A673 (cell line): Measurements from ENCODE around the gene ARSB.

Source experiments
- EZH2 ChIP-seq: fragments of 200-600 bp; sonication (generic); IDR thresholded peaks from 2 replicates; pipeline ENCODE4 v1.6.1; 2017; ENCODE audit warnings: borderline replicate concordance, low read depth, mild to moderate bottlenecking, mixed read lengths, antibody characterized with exemption, low read length; ENCODE audit not compliant: poor library complexity, severe bottlenecking
- TF ChIP-seq, protein P1 (sequence below): fragments of 300-800, 200-600 bp; sonication (generic); conservative IDR thresholded peaks from 2 replicates; pipeline ENCODE4 v1.5.1; 2017; ENCODE audit warnings: low read depth, mild to moderate bottlenecking, antibody characterized with exemption, low read length, moderate library complexity, mixed read lengths

DNA sequence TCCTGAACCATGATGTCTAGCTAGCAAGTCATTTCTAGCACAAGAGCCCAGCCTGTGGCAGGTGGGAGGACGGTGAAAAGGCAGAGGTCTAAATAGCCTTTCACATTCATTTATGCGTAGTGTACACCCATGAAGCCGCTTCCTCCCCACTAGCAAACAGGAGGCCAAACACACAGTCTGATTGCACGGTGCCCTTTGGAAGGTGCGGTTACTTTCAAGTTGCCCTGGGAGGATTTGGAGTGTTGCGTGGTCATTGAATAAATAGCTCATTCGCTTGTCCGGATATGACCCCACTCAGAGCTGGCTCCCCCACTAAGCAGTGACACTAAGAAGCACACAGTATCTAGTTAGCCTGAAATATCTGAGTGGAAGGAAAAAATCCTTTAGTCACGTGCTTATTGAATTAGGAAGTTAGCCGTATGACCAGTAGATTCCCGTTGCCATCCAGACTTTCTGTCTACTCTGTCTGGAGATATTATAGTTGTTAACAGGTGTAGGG lies 664 bp upstream of the ARSB start:
- TF ChIP-seq, protein P1, sequence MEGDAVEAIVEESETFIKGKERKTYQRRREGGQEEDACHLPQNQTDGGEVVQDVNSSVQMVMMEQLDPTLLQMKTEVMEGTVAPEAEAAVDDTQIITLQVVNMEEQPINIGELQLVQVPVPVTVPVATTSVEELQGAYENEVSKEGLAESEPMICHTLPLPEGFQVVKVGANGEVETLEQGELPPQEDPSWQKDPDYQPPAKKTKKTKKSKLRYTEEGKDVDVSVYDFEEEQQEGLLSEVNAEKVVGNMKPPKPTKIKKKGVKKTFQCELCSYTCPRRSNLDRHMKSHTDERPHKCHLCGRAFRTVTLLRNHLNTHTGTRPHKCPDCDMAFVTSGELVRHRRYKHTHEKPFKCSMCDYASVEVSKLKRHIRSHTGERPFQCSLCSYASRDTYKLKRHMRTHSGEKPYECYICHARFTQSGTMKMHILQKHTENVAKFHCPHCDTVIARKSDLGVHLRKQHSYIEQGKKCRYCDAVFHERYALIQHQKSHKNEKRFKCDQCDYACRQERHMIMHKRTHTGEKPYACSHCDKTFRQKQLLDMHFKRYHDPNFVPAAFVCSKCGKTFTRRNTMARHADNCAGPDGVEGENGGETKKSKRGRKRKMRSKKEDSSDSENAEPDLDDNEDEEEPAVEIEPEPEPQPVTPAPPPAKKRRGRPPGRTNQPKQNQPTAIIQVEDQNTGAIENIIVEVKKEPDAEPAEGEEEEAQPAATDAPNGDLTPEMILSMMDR = no peak
- no peak for TF ChIP-seq EZH2
